Omental fat pad (tissue), 4 donors: Measurements from ENCODE around the gene ZBTB37. TPM values are rescaled to one million over a fixed set of nuclear protein-coding genes. Genes with fewer than 3 reads are reported as not detected.

Source experiments
- ATAC-seq: fragments of 150-250 bp; one replicate; pipeline ENCODE4 v1.9.1; 2016; ENCODE audit warnings: mild to moderate bottlenecking, moderate library complexity; ENCODE audit not compliant: low FRiP score
- DNase-seq: peaks from one replicate; pipeline ENCODE4 v3.0.0-alpha.2; 2019; ENCODE audit warnings: low spot score
- total RNA-seq, 4 donors: library from RNA; depleted of rRNA; stranded (reverse); fragments of >200 nt; gene quantifications; one replicate each; pipeline ENCODE4 v1.1.0, GENCODE V29; 2016
- TF ChIP-seq, protein P1 (sequence below), 3 donors: fragments of 450-650 bp; IDR thresholded peaks; one replicate each; pipeline ENCODE4 v1.5.1; 2016 to 2017; ENCODE audit warnings: antibody characterized with exemption in 3 of 3, mild to moderate bottlenecking in 3 of 3, moderate library complexity in 2 of 3

The ZBTB37 gene
- total RNA-seq, 4 donors from 2014 or later: 5.5 to 16.1 (median 12.1) TPM

DNA sequence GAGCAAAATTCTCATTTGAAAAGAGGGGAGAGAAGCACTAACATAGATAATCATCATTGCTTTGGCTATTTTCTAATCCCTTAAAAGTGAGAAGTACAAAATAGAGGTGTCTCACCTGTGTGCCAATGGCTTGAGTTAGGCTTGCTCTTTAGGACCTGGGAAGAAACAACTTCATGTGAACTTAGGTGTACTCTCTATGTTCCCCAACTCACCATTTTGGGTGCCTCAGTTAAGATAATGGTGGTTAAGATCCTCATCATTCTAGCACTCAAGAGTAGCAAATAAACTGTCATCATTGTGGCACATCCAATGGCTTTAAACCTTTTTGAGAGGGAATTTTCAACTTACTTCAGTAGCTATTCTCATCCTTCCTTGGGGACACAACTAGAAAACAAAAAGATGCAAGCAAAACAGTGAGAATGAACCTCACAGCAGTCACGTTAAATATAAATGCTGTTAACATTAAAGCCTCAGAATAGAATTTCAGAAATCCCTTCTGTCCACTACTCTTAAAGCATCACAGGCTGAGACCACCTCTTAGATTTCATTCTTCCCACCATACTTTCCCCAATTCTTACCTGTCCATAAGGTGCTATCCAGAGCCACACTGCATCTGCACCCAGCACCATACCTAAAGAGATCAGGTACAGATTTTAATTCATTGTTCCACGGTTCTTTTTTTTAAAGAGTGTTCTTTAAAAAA lies 1.6 kb upstream of the ZBTB37 start:
- TF ChIP-seq, protein P1, sequence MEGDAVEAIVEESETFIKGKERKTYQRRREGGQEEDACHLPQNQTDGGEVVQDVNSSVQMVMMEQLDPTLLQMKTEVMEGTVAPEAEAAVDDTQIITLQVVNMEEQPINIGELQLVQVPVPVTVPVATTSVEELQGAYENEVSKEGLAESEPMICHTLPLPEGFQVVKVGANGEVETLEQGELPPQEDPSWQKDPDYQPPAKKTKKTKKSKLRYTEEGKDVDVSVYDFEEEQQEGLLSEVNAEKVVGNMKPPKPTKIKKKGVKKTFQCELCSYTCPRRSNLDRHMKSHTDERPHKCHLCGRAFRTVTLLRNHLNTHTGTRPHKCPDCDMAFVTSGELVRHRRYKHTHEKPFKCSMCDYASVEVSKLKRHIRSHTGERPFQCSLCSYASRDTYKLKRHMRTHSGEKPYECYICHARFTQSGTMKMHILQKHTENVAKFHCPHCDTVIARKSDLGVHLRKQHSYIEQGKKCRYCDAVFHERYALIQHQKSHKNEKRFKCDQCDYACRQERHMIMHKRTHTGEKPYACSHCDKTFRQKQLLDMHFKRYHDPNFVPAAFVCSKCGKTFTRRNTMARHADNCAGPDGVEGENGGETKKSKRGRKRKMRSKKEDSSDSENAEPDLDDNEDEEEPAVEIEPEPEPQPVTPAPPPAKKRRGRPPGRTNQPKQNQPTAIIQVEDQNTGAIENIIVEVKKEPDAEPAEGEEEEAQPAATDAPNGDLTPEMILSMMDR (IDR thresholded peaks at IDR 0.05): no peak
- no peak for ATAC-seq
- DNase-seq: no peak

DNA sequence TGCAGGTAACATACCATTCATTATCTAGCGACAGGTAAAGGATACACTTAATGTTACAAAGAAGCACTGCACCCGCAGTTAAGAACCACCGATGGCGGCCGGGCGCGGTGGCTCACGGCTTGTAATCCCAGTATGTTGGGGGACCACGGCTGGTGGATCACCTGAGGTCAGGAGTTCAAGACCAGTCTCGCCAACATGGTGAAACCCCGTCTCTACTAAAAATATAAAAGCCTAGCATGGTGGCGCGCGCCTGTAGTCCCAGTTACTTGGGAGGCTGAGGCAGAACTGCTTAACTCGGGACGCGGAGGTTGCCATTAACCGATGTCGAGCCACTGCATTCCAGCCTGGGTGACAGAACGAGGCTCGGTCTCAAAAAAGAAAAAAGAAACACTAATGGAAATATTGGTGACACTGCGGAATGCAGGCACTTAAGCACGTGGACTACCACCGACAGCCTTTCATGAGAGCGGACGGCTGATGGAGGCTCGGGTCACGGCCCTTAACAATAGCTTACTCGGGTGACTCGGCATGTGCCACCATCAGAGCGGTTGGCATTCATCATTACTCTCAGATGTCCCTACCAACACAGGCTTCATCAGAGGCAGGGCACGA lies 933 bp upstream of the ZBTB37 start:
- TF ChIP-seq, protein P1 (IDR thresholded peaks at IDR 0.05): no peak
- ATAC-seq (no peak), DNase-seq (no peak)

DNA sequence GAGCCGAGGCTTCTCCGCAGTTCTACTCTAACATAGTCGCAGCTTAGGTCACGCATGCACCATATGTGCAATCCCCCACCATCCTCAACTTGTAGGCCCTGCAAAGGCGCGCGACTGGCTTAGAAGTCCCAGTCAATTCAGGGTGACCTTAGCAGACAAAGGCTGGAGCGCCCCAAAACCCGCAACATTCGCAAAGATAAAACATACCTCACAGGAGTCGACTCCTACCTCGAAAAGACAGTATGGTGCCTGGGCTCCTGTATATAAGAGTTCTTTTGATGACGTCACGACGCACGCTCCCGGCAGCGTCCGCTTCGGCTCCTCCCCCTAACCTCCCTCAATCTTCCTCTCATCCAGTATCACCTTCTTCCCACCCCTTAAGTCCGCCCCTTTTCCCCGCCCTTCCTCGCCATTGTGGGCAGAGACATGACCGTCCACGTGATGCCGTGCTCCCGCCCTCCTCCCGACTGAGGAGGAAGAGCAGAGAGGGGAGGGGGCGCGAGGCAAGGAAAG lies 371 bp upstream of the ZBTB37 start, which contains the start of gene GAS5:
GAS5 (minus strand) TSS at position 237 of the 513 bp plus-strand sequence.
- DNase-seq: peak; percentile 97
- TF ChIP-seq, protein P1 (IDR thresholded peaks at IDR 0.05): no peak
- peak; percentile 96 for ATAC-seq

DNA sequence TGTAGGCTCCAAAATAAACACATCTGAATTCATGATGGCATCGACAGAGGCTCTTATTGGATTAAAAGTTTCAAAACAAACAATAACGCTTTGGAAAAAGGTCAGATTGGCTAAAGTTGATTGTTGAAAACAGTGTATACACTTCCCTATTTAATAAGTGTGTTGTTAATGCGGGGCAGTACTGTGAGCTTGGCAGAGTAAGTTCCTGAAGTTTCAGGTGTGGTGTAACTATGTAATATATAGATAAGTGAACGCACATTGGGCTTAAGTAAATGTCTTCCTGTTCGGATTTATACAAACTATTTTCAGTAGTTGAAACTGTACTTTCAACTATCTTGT lies 810 bp downstream of the ZBTB37 start:
- TF ChIP-seq, protein P1 (IDR thresholded peaks at IDR 0.05): no peak
- ATAC-seq (no peak), DNase-seq (no peak)

DNA sequence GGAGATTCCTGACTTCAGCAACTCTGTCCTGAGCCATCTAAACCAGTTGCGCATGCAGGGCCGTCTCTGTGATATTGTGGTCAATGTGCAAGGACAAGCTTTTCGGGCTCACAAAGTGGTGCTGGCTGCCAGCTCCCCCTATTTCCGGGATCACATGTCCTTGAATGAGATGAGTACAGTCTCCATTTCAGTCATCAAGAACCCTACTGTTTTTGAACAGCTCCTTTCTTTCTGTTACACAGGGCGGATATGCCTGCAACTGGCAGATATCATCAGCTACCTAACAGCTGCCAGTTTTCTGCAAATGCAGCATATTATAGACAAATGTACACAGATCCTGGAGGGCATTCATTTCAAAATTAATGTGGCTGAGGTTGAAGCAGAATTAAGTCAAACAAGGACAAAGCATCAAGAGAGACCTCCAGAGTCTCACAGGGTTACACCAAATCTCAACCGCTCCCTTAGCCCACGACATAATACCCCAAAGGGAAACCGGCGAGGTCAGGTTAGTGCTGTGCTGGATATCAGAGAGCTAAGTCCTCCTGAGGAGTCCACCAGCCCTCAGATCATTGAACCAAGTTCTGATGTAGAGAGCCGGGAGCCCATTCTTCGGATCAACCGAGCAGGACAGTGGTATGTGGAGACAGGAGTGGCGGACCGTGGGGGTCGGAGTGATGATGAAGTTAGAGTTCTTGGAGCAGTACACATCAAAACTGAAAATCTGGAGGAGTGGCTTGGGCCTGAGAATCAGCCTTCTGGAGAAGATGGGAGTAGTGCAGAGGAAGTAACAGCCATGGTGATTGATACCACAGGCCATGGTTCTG lies 2.3 kb downstream of the ZBTB37 start:
- TF ChIP-seq, protein P1 (IDR thresholded peaks at IDR 0.05): no peak
- ATAC-seq (no peak), DNase-seq (no peak)

DNA sequence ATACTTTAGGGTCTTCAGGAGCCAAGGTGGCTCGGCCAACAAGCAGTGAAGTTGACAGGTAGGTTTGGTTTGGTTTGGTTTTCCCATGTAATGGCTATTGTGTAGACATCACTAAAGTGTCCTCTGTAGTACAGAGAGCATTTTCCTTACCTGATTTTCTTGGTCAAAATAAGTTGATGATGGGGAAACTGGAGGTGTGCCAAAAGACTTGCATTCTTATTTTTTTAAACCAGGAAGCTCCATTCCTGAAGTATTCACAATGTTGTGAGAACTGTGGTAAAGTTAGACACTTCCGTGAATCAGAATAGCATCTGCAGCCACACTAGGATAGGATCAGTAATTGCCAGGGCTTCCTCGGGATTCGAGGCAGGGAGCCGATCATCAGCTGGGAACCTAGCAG lies 2.9 kb downstream of the ZBTB37 start:
- no peak for DNase-seq

More for the DNA sequence above, 2.9 kb downstream of the ZBTB37 start:
- ATAC-seq: no peak
- TF ChIP-seq, protein P1 (IDR thresholded peaks at IDR 0.05): no peak
